Activated CD4-positive, alpha-beta memory T cell treated with anti-CD3 and anti-CD28 coated beads for 36 hours (primary cell): ENCODE measurements around the gene SLC49A3. TPM values are rescaled to one million over a fixed set of nuclear protein-coding genes. Genes with fewer than 3 reads are reported as not detected.

Source experiments
- CTCF ChIA-PET: fragments of 350-600 bp; sonication (Branson Sonifier 250); formaldehyde crosslinking; loops from one replicate; lab custom pipeline; 2021; ENCODE audit warnings: antibody characterized with exemption, inconsistent platforms; lab: Charles Lee
- POLR2A ChIA-PET: fragments of 350-600 bp; sonication (Branson Sonifier 250); formaldehyde crosslinking; loops from one replicate; lab custom pipeline; 2021; ENCODE audit warnings: antibody characterized with exemption; lab: Charles Lee
- DNase-seq: peaks from one replicate; pipeline ENCODE4 v3.0.0-alpha.2; 2020
- H3K27ac Mint-ChIP-seq: one replicate; pipeline ENCODE4 v1.8.0; 2021; ENCODE audit warnings: mixed read lengths
- H3K27me3 Mint-ChIP-seq: one replicate; pipeline ENCODE4 v1.8.0; 2021; ENCODE audit warnings: mixed read lengths
- H3K36me3 Mint-ChIP-seq: one replicate; pipeline ENCODE4 v1.8.0; 2021; ENCODE audit warnings: mixed read lengths
- H3K4me1 Mint-ChIP-seq: one replicate; pipeline ENCODE4 v1.8.0; 2021; ENCODE audit warnings: low read depth, mixed read lengths
- H3K4me3 Mint-ChIP-seq: one replicate; pipeline ENCODE4 v1.8.0; 2021; ENCODE audit warnings: mild to moderate bottlenecking, mixed read lengths
- H3K9me3 Mint-ChIP-seq: one replicate; pipeline ENCODE4 v1.8.0; 2021; ENCODE audit warnings: mixed read lengths
- intact Hi-C: fragments of 100-400 bp; cut with micrococcal nuclease; formaldehyde crosslinking; loops from one replicate; pipeline ENCODE4 v1.15.1; 2023
- total RNA-seq, 2 experiments: library from RNA; stranded (reverse); gene quantifications; one replicate each; pipeline ENCODE4 v1.2.3, GENCODE V29; 2021

The SLC49A3 gene
- total RNA-seq, 2 experiments from 2014 or later = 0.19 TPM; not detected in 1

GRCh38 chr4:681736-682451, 7.1 kb downstream of the SLC49A3 start:
- Mint-ChIP-seq H3K4me1 (peaks cover 8% of the 10 kb centered on the region), H3K27me3 (peaks cover 4% of the 10 kb centered on the region), H3K4me3 (no peak overlapping the region), H3K9me3 (no peaks in the 10 kb centered on the region), H3K36me3 (no peaks in the 10 kb centered on the region), H3K27ac (no peak overlapping the region)
- intact Hi-C loops = no loop called here
- ChIA-PET POLR2A (no interaction called here), CTCF (no interaction called here)
- no peak for DNase-seq

GRCh38 chr4:680928-681645, 7.9 kb downstream of the SLC49A3 start:
- ChIA-PET POLR2A (no interaction called here), CTCF (no interaction called here)
- Mint-ChIP-seq H3K27ac (no peak overlapping the region), H3K4me1 (peaks cover 8% of the 10 kb centered on the region), H3K27me3 (peaks cover 4% of the 10 kb centered on the region), H3K9me3 (no peaks in the 10 kb centered on the region), H3K4me3 (peak overlapping the region; percentile 12), H3K36me3 (no peaks in the 10 kb centered on the region)
- intact Hi-C loops = no loop called here
- DNase-seq = peak; percentile 65

DNA sequence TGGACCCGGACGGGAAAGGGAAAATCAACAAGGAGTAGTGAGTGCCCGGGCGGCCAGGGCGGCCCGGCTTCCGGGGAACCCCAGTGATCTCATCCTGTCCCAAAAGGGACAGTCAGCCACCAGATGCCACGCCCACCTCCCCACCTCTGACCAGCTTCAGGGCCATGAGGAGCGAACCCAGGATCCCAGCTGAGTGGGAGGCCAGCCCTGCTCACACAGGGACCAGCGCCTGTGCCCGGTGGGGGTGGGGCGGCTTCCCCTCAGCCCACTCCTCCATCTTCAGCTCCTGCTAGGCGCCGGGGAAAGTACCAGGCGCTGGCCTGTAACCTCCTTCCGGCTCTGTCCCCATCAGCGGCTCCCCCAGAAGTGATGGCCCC, 8.4 kb downstream of the SLC49A3 start:
- POLR2A ChIA-PET = no interaction called here
- peaks cover 4% of the 10 kb centered on the region for H3K27me3 Mint-ChIP-seq
- intact Hi-C loops = no loop called here
- H3K9me3 Mint-ChIP-seq = no peaks in the 10 kb centered on the region
- peak; percentile 37 for DNase-seq
- H3K4me3 Mint-ChIP-seq = peak overlapping the region; percentile 12
- no peaks in the 10 kb centered on the region for H3K36me3 Mint-ChIP-seq
- H3K27ac Mint-ChIP-seq = no peak overlapping the region
- peaks cover 8% of the 10 kb centered on the region for H3K4me1 Mint-ChIP-seq
- CTCF ChIA-PET = no interaction called here

GRCh38 chr4:680091-680490, 8.9 kb downstream of the SLC49A3 start:
- intact Hi-C loops = no loop called here
- Mint-ChIP-seq H3K4me1 (peaks cover 8% of the 10 kb centered on the region), H3K27me3 (peaks cover 1% of the 10 kb centered on the region), H3K4me3 (no peak overlapping the region), H3K9me3 (no peaks in the 10 kb centered on the region), H3K36me3 (no peaks in the 10 kb centered on the region), H3K27ac (no peak overlapping the region)
- POLR2A ChIA-PET = no interaction called here
- no peak for DNase-seq
- CTCF ChIA-PET = no interaction called here

DNA sequence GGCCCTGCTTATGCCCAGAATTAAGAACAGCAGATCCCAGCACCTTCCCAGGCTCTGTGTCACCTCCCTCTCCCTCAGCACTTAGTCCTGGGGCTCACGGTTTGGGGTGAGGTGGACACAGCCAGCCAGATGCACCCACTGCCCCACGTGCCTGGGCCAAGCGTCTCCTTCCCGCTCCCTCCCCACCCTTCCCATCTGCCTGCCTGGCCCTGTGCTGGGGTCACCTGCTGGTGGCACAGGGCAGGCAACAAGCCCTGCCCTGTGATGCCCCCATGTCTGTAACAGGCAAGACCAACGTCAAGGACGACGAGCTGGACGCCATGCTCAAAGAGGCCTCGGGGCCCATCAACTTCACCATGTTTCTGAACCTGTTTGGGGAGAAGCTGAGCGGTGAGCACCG, 9.3 kb downstream of the SLC49A3 start:
- intact Hi-C loops = no loop called here
- CTCF ChIA-PET = no interaction called here

GRCh38 chr4:679104-679481, 9.9 kb downstream of the SLC49A3 start:
- Mint-ChIP-seq H3K9me3 (no peaks in the 10 kb centered on the region), H3K4me1 (peaks cover 8% of the 10 kb centered on the region), H3K36me3 (peaks cover under 1% of the 10 kb centered on the region), H3K27ac (no peak overlapping the region), H3K4me3 (no peak overlapping the region), H3K27me3 (no peaks in the 10 kb centered on the region)
- DNase-seq = no peak
- ChIA-PET POLR2A (no interaction called here), CTCF (no interaction called here)
- intact Hi-C loops = no loop called here

More for the DNA sequence above, 9.3 kb downstream of the SLC49A3 start:
- Mint-ChIP-seq H3K4me3 (no peak overlapping the region), H3K4me1 (peaks cover 8% of the 10 kb centered on the region), H3K27me3 (no peaks in the 10 kb centered on the region), H3K36me3 (no peaks in the 10 kb centered on the region), H3K27ac (no peak overlapping the region), H3K9me3 (no peaks in the 10 kb centered on the region)
- POLR2A ChIA-PET = no interaction called here
- no peak for DNase-seq

GRCh38 chr4:678331-679103, 10.4 kb downstream of the SLC49A3 start:
- POLR2A ChIA-PET = no interaction called here
- Mint-ChIP-seq H3K27me3 (no peaks in the 10 kb centered on the region), H3K9me3 (no peaks in the 10 kb centered on the region), H3K4me1 (peaks cover 9% of the 10 kb centered on the region), H3K4me3 (no peak overlapping the region), H3K36me3 (peaks cover 2% of the 10 kb centered on the region), H3K27ac (no peak overlapping the region)
- CTCF ChIA-PET = no interaction called here
- intact Hi-C loops = no loop called here
- DNase-seq = no peak

- Mint-ChIP-seq H3K4me1 (peaks cover 16% of the 10 kb centered on the region), H3K9me3 (no peaks in the 10 kb centered on the region), H3K27me3 (no peaks in the 10 kb centered on the region), H3K27ac (no peak overlapping the region), H3K4me3 (no peak overlapping the region), H3K36me3 (peaks cover 8% of the 10 kb centered on the region)
- intact Hi-C loops = no loop called here
- ChIA-PET CTCF (no interaction called here), POLR2A (interaction anchor here (0.5 kb wide), 1 partner anchor 106 kb away, joined by 4 read pairs; no protein-coding TSS in a partner anchor)
- DNase-seq = peak; percentile 57
These were observed 11.3 kb downstream of the SLC49A3 start for GRCh38 chr4:677431-678293.

GRCh38 chr4:676871-677235, 12.1 kb downstream of the SLC49A3 start:
- Mint-ChIP-seq H3K27ac (no peak overlapping the region), H3K9me3 (no peaks in the 10 kb centered on the region), H3K4me1 (peaks cover 16% of the 10 kb centered on the region), H3K4me3 (no peak overlapping the region), H3K36me3 (peaks cover 11% of the 10 kb centered on the region), H3K27me3 (no peaks in the 10 kb centered on the region)
- ChIA-PET POLR2A (no interaction called here), CTCF (no interaction called here)
- intact Hi-C loops = no loop called here
- DNase-seq = no peak

DNA sequence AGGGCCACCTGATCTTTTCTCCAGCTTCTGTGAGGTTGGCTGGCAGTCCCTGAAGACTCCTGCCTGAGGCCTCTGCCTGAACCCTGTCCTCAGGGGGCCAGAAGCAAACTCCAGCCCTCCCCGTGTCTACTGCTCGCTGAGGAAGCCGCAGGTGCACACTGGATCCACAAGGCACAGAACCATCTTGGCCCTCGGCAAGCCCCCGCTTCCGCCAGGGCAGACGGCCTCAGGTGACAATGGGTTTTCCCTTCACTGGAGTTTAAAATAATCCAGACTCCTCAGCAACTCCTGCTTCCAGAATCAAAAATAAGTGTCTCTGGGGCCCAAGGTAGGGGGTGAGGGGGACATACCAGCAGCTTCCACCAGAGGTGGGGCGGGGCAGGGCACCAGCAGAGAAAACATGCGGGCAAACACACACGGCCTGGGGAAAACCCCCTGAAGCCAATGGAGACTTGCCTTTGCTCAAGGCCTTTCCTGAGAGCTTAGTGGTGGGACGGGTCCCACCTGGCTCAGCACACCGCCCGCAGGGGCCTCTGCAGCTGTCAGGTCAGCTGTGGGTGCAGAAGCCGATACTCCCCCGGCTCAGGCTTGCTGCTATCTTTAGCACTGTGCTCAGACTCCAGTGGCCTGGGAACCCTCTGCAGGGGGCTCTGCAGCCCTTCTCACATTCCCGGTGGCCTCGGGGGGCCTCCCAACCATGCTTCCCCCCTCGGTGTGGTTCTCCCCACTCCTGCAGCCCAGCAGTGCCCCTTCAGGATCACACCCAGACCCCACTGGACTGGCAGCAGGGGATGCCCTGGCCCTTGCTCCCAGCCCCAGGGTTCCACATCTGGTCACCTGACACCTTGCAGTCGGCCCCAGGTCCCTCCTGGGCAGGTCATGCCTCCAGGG, 12.7 kb downstream of the SLC49A3 start:
- ChIA-PET CTCF (interaction anchor here (1.1 kb wide), 1 partner anchor 8 kb away, joined by 3 read pairs; no protein-coding TSS in a partner anchor), POLR2A (no interaction called here)
- peak overlapping the region; percentile 20 for H3K4me3 Mint-ChIP-seq
- H3K36me3 Mint-ChIP-seq = peaks cover 17% of the 10 kb centered on the region
- no peaks in the 10 kb centered on the region for H3K27me3 Mint-ChIP-seq
- H3K9me3 Mint-ChIP-seq = no peaks in the 10 kb centered on the region
- DNase-seq = no peak
- H3K27ac Mint-ChIP-seq = no peak overlapping the region
- peaks cover 16% of the 10 kb centered on the region for H3K4me1 Mint-ChIP-seq
- intact Hi-C loops = loop anchor here (2.0 kb wide), 3 partner anchors 73 to 339 kb away; partner anchors contain the start of genes PIGG, ZNF141 and ZNF721
